GM21825 (cell line): ENCODE data around the gene TMSB15C.
"Not testable (repeated sequence)": the region's sequence is repeated elsewhere in the genome, so short reads cannot be mapped to it uniquely, and the experiment has no call there.

Source experiments
- ATAC-seq: cut with Tn5 transposase; IDR thresholded peaks from one replicate; pipeline ENCODE4 v1.9.1; 2021; ENCODE audit warnings: mild to moderate bottlenecking, moderate library complexity; ENCODE audit not compliant: unreplicated experiment

The TMSB15C gene

DNA sequence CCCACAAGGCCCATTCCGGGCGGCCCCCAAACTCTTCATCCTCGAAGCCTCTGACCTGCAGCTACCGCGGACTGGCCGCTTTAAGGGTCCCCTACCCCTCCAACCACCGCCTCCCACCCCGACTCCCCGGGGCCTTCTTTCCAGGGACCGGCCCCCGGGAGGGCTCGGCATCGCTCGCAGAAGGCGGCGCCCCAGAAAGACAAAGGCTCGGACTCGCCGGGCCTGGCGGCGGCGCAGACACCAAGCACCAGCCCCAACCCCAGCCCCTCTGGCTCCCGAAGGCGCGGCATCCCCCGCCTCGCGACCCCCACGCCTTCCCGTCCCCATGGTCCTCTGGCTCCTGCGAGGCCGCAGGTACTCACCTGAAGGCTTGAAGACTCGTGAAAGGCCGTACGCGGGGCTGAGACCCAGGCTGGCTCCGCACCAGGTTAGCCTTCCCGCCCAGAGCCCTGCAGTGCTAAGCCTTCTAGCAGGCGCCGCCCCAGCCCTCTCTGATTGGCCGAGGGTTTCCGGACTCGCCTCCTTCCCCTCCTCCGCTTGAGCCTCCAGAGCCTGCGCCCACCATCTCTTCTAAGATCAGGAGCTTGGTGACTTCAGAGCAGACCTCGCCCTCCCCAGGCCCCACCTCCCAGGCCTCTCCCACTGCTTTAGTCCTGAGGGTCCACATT is at the start of gene TMSB15C:
Gene TMSB15C, minus strand, starts transcription at position 459 of the 668 bp plus-strand sequence.
- ATAC-seq, result peak; percentile 99

DNA sequence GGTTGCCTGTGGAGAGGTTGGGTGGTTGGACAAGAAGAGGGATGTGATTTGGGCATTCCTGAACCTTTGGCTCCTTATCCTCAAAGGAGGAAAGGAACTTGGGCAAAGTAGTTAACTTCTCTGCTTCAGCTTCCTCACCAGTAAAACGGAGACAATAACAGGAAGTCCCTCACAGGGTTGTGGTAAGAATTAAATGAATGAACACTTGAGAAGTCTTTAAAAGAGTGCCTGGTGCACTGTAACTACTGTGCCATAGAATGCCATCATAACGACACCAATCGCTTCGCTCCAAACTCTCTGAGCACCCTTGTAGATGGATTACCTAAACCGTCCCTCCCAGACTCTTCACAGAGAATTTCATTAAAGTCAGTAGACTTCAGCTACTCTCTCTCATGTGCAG is 46.8 kb upstream of the TMSB15C start:
- peak; percentile 66 for ATAC-seq

- ATAC-seq, result no peak
Observed at GRCh38 chrX:104118765-104119164, 42.7 kb upstream of the TMSB15C start.

DNA sequence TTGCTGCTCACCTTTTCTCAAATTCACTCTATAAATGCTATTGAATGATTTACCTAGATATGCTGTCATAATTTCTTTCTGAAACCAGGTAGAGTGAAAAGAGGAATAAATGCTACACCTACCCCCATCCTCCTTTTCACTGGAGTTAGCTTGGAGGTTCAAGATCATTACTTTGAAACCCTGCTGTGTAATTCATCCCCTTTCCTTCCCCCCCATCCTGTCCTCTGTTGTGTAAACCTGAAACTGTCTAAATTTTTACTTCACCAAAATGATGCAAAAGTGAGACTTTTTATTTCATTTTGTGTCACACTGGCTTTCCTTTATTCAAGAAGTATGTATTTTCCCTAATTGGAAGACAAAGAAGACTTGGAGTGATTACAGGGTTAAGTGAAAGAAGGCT is 41.7 kb upstream of the TMSB15C start:
- ATAC-seq, result no peak

DNA sequence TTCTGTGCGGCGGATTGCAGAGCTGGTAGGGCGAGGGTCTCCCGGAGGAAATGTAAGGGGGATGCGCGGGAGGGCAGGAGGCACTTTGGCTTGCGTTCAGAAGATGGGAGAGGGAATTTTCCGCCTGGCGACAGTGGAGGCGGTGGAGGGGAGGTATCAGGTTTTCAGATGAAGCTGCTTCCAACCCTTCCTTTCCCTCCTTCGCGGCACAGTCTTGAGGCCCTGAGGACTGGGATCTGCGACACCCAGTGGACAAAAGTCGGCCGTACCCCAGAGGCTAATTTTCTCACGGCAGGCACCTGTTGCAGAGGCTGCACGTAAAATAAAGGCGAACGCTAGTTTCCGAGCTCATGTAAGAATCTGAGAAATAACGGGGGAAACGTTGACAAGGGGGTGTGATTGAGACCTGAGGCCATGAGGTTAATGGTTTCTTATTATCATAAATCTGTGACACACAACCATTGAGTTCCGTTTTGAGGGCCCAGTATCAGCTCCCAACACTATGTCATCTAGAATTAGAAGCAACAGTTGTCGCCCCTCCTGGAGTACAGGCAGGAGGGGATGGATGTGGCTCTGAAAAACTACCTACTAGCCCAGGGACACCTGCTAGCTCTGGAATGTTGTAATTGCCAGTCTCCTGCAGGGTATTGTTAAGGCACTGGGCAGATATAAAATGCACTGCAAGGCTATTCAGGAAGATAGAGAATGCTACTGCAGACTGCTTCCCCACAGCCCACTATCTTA is 37.4 kb upstream of the TMSB15C start:
- ATAC-seq, result peak; percentile 45

DNA sequence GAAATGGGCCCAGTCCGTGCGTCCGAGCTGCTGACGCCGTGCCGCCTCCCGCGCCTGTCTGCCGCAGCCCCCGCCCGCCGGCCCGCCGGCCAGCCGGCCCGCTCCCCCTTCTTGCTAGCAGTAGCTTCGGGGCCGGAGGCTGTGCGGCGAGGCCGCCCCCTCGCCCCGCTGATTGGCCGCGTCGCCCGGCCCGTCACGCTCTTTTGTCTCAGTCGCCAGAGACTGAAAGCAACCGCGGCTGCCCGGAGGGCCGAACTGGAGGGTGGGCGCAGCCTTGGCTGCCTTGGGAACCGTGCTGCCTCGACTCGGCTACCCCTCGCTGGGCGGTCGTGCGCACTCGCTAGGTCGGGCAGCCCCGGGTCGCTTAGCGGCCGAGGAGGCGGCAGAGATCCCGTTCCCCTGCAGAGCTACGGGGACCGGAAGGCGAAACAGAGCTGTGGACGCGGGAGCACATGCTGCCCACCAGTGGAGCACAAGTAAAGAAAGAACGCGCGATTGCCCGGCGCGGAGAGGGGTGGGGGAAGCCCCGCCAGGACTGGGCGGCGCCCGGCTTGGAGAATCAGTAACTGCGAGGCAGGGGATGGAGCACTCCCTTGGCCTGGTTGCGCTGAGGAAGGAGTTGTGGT is 36.4 kb upstream of the TMSB15C start, which contains the start of gene ZCCHC18:
Gene ZCCHC18, plus strand, starts transcription at position 198 of the 626 bp plus-strand sequence. CDS start 1,589 bp downstream, outside the sequence.
- ATAC-seq, result peak; percentile 59

DNA sequence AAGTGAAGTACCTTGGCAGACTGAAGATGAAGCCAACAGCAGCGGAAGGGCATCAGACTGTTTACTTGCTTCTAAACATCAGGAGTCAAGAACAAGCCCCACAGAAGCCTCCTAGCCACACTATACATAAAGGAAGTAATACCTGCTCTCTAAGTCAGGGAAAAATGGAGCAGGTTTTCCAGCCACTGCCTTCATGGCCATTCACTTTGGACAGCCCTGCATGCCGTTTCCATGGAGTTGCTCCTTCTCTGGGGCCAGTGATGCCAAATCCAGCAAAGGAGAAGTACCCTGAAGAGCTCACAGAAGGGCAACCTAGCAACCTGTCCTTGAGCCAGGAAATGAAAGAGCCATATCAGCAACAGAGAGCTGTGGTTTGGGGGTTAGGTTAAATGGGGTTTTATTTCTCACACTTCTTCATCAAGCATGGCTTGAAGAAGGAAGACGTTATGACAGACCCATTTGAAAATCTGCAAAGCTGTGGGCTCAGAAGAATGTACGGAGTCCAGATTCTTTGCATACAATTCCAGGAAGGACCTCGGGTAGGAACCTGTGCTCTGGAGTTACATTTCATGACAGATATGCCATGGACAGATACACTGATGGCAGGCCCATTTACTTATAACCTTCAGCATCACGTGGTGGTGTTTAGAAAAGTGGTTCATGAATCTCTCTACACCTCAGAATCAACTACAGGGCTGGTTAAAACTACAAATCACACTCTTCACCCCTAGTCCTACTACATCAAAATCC is 34.6 kb upstream of the TMSB15C start:
- ATAC-seq, result not testable (repeated sequence)

- no peak for ATAC-seq
Observed at GRCh38 chrX:104108955-104109354, 32.9 kb upstream of the TMSB15C start.

DNA sequence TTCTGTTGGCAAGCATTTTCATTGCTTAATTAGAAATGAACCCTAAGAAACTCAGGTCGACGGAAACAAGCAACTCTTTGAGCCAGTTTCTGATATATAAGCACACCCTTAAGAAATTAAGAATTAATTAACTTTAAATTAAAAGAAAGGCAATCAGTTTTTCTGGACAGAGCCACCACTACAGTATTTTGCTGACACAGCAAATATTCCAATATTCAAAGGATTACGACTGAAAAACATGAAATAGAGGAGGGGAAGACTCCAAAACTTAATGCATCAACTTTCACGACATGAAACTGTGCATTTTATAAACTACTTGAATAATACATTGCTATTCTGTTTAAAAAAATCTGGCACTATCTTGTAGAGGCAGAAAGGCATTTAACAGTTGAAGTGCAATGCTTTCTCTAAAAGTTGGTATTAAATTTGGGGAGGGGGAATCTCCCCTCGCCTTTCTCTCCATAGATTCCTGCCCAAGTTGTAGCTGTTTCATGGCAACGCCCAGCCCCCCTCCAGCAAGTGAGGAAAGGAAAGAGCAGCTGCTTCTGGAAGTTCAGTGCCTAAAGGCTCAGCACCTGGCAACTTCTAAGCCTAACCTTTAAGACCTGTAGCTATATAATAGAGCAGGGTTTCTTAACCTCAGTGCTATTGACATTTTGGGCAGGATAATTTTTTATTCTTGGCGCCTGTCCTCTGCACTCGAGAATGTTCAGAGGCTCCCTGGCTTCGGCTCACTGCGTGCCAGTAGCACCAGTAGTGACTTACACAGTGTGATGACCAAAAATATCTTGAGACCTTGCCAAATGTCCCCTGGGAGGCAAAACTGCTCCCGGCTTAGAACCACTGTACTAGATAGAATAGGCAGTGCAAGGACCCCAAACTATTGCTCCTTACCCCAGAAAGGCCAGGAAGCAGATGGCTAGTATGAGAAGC is 29.6 kb upstream of the TMSB15C start:
- no peak for ATAC-seq

GRCh38 chrX:104104676-104105075 is 28.6 kb upstream of the TMSB15C start:
- ATAC-seq, result no peak

DNA sequence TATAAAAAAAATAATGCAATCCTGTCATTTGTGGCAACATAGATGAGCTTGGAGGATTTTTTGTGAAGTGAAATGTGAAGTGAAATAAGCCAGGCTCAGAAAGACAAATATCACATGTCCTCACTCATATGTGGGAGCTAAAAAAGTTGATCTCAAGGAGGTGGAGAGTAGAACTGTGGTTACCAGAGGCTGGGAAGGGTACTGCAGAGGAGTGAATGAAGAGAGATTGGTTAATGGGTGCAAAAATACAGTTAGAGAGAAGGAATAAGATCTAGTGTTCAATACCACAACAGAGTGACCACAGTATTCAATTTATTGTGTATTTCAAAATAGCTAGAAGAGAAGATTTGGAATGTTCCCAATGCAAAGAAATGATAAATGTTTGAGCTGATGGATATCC is 22.9 kb upstream of the TMSB15C start:
- no peak for ATAC-seq

- ATAC-seq, result peak; percentile 91
Observed at GRCh38 chrX:104098151-104098808, 22.2 kb upstream of the TMSB15C start.

DNA sequence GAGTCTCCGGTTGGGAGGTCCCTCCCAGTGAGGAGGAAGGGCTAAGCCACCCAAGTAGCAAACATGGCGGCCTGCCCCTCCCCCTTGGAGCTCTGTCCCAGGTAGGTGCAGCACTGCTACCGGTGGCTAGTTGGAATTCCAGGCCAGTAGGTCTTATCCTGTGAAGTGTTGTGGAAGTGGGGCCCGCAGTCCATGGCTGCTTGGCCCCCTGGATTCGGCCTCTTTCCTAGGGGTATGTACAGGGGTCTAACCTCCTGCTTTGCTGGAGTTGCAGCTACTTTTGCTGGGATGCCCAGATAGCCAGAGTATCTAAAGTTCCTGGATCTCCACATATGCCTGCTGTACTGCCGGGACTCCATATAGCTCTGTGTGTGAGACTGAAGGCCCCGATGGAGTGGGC is 9.9 kb upstream of the TMSB15C start:
- no peak for ATAC-seq

DNA sequence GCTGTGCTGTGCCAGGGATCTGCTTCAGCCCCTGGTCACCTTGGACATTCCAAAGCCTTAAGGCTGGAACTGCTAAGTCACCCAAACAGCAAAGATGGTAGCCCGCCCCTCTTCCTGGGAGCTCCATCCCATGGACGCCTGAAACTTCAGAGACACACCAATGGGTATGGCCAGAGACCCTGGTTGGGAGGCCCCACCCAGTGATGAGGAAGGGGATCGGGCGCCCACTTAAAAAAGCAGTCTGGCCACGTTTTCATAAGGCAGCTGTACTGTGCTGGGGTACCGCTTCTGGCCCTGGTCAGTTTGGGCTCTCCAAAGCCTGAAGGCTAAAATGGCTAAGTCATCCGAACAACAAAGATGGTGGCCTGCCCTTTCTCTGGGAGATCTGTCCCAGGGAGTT is 9.4 kb upstream of the TMSB15C start:
- no peak for ATAC-seq

DNA sequence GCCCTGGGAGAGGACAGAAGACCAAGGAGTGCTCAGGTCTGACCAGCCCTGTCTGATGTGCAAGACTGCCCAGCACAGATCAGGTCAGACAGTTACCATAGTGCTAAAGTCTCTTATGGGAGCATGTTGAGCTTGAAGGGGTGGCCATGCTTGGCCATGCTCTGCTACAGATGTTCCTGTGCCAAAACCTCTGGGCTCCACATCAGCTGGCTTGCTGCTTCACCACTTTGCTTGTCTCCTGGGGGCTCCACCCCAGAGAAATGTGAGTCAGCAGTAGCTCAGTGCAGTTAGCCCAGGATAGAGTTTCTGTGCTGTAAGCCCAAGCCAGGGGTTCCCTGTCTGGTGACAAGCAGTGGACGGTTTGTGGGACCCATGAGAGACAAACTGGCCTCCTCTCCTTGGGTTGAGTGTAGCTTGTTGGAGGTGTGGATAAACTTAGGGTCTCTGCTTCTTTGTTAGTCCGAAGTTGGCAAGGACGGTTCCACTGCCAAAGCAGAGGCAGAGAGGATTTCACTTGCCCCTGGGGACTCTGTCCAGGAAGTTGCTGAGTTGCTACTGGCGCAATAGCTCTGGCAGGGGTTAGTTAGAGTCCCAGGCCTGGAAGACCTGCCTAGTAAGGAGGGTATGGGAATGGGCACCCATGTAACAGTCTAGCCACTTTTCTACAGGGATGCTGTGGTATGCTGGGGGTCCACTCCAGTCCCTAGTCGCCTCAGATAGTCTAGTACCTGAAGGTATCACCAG is 8.7 kb upstream of the TMSB15C start:
- no peak for ATAC-seq

DNA sequence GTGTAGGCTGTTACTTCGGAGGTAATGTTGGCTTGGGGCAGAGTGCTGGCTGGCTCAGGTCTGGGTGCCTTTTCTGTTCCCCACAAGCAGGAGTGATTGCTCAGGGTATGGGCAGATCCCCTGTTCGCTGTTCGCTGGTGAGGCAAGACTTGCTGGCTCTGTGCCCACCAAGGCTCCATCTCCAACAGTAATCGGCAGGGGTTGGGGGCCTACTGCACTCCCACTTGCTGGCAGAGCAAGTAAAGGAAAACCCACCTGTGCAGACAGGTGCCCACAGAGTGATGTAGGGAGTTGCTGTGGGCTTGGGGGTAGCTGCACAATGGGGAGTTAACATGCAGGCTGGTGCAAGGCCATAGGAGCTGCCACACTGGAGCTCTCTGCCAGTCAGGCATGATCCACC is 8.0 kb upstream of the TMSB15C start:
- no peak for ATAC-seq

- not testable (repeated sequence) for ATAC-seq
Observed at GRCh38 chrX:104077854-104078253, 1.8 kb upstream of the TMSB15C start.

- ATAC-seq, result not testable (repeated sequence)
Observed at GRCh38 chrX:104062636-104063035, 13.4 kb downstream of the TMSB15C start.

- not testable (repeated sequence) for ATAC-seq
Observed at GRCh38 chrX:104054956-104055355, 21.1 kb downstream of the TMSB15C start.
